GM12873 (cell line): ENCODE data around the gene NINJ2.

Experiments used
- TF ChIP-seq, protein P1 (sequence below): IDR thresholded peaks from 2 replicates; pipeline ENCODE4 v1.5.1; 2012; ENCODE audit warnings: low read depth, mild to moderate bottlenecking, moderate library complexity, low read length, control low read depth; ENCODE audit not compliant: insufficient read depth; ENCODE audit errors: missing control alignments

NINJ2 gene

DNA sequence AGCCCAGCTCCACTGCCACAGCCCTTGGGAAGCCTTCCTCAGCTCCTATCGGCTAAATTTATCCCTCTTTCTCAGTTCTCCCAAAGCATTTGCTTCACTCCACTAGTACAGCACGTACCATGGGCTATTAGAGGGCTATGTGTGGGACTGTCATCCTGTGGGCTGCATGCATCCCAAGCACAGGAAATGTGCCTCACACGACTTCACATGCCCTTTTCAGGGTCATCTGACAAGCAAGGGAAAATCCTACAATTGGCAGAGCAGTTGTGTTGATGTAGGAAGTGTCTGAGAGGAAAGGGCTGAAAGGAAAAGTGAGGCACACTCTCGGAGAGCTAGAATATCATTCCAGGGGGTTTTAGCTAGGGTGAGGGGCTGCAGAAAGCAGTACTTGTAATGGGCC lies 47.6 kb downstream of the NINJ2 start:
- TF ChIP-seq, protein P1, sequence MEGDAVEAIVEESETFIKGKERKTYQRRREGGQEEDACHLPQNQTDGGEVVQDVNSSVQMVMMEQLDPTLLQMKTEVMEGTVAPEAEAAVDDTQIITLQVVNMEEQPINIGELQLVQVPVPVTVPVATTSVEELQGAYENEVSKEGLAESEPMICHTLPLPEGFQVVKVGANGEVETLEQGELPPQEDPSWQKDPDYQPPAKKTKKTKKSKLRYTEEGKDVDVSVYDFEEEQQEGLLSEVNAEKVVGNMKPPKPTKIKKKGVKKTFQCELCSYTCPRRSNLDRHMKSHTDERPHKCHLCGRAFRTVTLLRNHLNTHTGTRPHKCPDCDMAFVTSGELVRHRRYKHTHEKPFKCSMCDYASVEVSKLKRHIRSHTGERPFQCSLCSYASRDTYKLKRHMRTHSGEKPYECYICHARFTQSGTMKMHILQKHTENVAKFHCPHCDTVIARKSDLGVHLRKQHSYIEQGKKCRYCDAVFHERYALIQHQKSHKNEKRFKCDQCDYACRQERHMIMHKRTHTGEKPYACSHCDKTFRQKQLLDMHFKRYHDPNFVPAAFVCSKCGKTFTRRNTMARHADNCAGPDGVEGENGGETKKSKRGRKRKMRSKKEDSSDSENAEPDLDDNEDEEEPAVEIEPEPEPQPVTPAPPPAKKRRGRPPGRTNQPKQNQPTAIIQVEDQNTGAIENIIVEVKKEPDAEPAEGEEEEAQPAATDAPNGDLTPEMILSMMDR: no peak

GRCh38 chr12:614411-614970 lies 48.8 kb downstream of the NINJ2 start:
- TF ChIP-seq, protein P1: peak; percentile 70

DNA sequence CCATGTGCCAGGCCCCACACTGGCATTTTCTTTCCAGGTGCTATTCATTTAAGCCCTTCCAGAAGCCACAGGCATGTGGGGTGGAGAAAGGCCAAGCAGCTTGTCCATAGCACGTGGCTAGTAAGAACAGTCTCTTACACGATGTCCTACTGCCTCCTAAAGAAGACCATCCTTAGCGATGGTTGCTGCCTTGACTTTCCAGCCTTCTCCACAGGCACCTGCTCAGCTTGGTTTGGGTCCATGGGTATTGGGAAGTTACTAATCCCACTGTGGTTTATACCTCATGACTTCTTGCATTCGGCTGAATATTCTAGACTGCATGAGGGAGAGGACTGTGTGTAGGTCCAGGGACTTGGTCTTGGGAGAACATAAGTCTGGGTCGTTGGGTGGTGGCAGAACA lies 49.2 kb downstream of the NINJ2 start:
- TF ChIP-seq, protein P1: no peak

GRCh38 chr12:612886-613285 lies 50.4 kb downstream of the NINJ2 start:
- TF ChIP-seq, protein P1: no peak

- TF ChIP-seq, protein P1: no peak
Observed at GRCh38 chr12:612293-612692, 51.0 kb downstream of the NINJ2 start.

- TF ChIP-seq, protein P1: no peak
Observed at GRCh38 chr12:611721-612120, 51.5 kb downstream of the NINJ2 start.

- TF ChIP-seq, protein P1: no peak
Observed at GRCh38 chr12:608921-609320, 54.3 kb downstream of the NINJ2 start.

DNA sequence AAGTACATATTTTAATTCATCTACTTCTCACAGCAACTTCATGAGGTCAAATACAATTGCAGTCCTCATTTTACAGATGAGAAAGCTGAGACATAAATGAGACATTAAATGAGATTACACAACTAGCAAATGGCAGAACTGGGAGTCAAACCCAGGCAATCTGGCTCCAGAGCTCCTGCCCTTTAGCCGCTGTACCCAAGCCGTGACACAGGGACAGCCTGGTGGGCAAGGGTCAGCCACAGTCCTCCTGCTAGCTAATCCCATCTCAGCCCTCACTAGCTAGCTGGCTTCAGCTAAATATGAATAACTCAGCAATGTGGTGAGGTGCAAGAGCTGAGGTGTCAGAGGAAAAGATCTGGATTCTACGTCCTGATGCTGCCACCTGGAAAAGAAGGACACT lies 54.8 kb downstream of the NINJ2 start:
- TF ChIP-seq, protein P1: no peak
